HL-60 (cell line): ENCODE results near the gene BIN2.
A peak's percentile ranks its signal among the peaks of the same experiment; 100 is the strongest.
"Not testable (repeated sequence)": the region's sequence is repeated elsewhere in the genome, so short reads cannot be mapped to it uniquely, and the experiment has no call there.

Source experiments
- DNase-seq, 2 experiments: peaks; one replicate each; pipeline ENCODE4 v3.0.0-alpha.2; 2010 to 2020; ENCODE audit warnings: low read depth in 1 of 2, low spot score in 1 of 2
- H3K27ac ChIP-seq: fragments of 250-450 bp; sonication (Bioruptor Pico); replicated peaks from 2 replicates; pipeline ENCODE4 v1.5.1; 2020; ENCODE audit warnings: mild to moderate bottlenecking, moderate library complexity
- H3K27me3 ChIP-seq: fragments of 250-450 bp; sonication (Bioruptor Pico); 2 replicates; pipeline ENCODE4 v1.5.1; 2021; ENCODE audit warnings: mild to moderate bottlenecking, moderate library complexity; ENCODE audit not compliant: insufficient read depth, poor library complexity, severe bottlenecking
- H3K4me3 ChIP-seq: replicated peaks from 2 replicates; pipeline ENCODE4 v1.5.1; 2011; ENCODE audit warnings: mild to moderate bottlenecking, control low read depth, low read length; ENCODE audit not compliant: insufficient read depth
- CTCF ChIP-seq: IDR thresholded peaks from one replicate; pipeline ENCODE4 v1.5.1; 2011; ENCODE audit warnings: low read length, control low read depth, inconsistent platforms; ENCODE audit not compliant: insufficient read depth
- GABPA ChIP-seq: IDR thresholded peaks from 2 replicates; pipeline ENCODE4 v1.6.1; 2012; ENCODE audit warnings: low read depth
- POLR2AphosphoS5 ChIP-seq: IDR thresholded peaks from 2 replicates; pipeline ENCODE4 v1.6.1; 2012; ENCODE audit warnings: low read depth
- REST ChIP-seq: IDR thresholded peaks from 2 replicates; pipeline ENCODE4 v1.6.1; 2012; ENCODE audit warnings: low read depth; ENCODE audit not compliant: insufficient replicate concordance
- SPI1 ChIP-seq: IDR thresholded peaks from 2 replicates; pipeline ENCODE4 v1.6.1; 2012; ENCODE audit warnings: low read depth, mild to moderate bottlenecking, borderline replicate concordance

The BIN2 gene

GRCh38 chr12:51341251-51342007, 17.5 kb upstream of the BIN2 start:
- Histone ChIP-seq H3K27ac (no peak overlapping the region), H3K27me3 (no peaks in the 10 kb centered on the region), H3K4me3 (no peak overlapping the region)
- DNase-seq, result peak in 1 of 2 experiments; percentile 76
- no peak for TF ChIP-seq GABPA
- peak; percentile 99 for TF ChIP-seq CTCF
- no peak for TF ChIP-seq REST

GRCh38 chr12:51339750-51340149, 15.8 kb upstream of the BIN2 start:
- Histone ChIP-seq H3K27me3 (no peaks in the 10 kb centered on the region), H3K4me3 (no peak overlapping the region), H3K27ac (no peak overlapping the region)
- TF ChIP-seq POLR2AphosphoS5, result no peak
- no peak for TF ChIP-seq CTCF
- TF ChIP-seq GABPA, result no peak
- no peak for TF ChIP-seq REST
- TF ChIP-seq SPI1, result no peak
- DNase-seq, result no peak

GRCh38 chr12:51337336-51337735, 13.4 kb upstream of the BIN2 start:
- H3K4me3 ChIP-seq, H3K27me3 ChIP-seq, DNase-seq, H3K27ac ChIP-seq: not testable (repeated sequence)

- no peak overlapping the region for H3K4me3 ChIP-seq
- DNase-seq, result peak; percentile 67 to 69
- no peaks in the 10 kb centered on the region for H3K27me3 ChIP-seq
- H3K27ac ChIP-seq, result peak overlapping the region; percentile 14; the same call in 1 of the 2 replicates
- TF ChIP-seq REST, result no peak
- TF ChIP-seq GABPA, result no peak
- peak; percentile 31; the same call in 1 of the 2 replicates for TF ChIP-seq SPI1
Measured at GRCh38 chr12:51335931-51336330, 12.0 kb upstream of the BIN2 start.
